ENCODE data around the gene SH2B2. TPM values are rescaled to one million over a fixed set of nuclear protein-coding genes. Genes with fewer than 3 reads are reported as not detected.

SH2B2 gene
- total RNA-seq, 1 donor from 2014 or later, result 8.9 TPM

- DNase-seq (ENCODE audit: low spot score), result no peak
Measured at GRCh38 chr7:102266541-102266940, 20.1 kb upstream of the SH2B2 start.

- DNase-seq (ENCODE audit: low spot score), result no peak
Measured at GRCh38 chr7:102268635-102269034, 18.0 kb upstream of the SH2B2 start.

- DNase-seq (ENCODE audit: low spot score), result no peak
Measured at GRCh38 chr7:102270178-102270887, 16.3 kb upstream of the SH2B2 start.

- no peak for DNase-seq (ENCODE audit: low spot score)
Measured at GRCh38 chr7:102271158-102271798, 15.4 kb upstream of the SH2B2 start.

- no peak for DNase-seq (ENCODE audit: low spot score)
Measured at GRCh38 chr7:102272075-102272916, 14.4 kb upstream of the SH2B2 start.

GRCh38 chr7:102272917-102273748 is 13.5 kb upstream of the SH2B2 start:
- no peak for DNase-seq (ENCODE audit: low spot score)

- no peak for DNase-seq (ENCODE audit: low spot score)
Measured at GRCh38 chr7:102273749-102274712, 12.6 kb upstream of the SH2B2 start.

GRCh38 chr7:102275123-102275703 is 11.5 kb upstream of the SH2B2 start:
- no peak for DNase-seq (ENCODE audit: low spot score)

GRCh38 chr7:102277901-102278300 is 8.8 kb upstream of the SH2B2 start:
- DNase-seq (ENCODE audit: low spot score), result no peak

- DNase-seq (ENCODE audit: low spot score), result no peak
Measured at GRCh38 chr7:102279537-102280400, 6.9 kb upstream of the SH2B2 start.

- no peak for DNase-seq (ENCODE audit: low spot score)
Measured at GRCh38 chr7:102280521-102280920, 6.1 kb upstream of the SH2B2 start.

GRCh38 chr7:102281785-102282184 is 4.9 kb upstream of the SH2B2 start:
- DNase-seq (ENCODE audit: low spot score), result no peak

GRCh38 chr7:102282465-102283362 is 4.0 kb upstream of the SH2B2 start:
- no peak for DNase-seq (ENCODE audit: low spot score)

GRCh38 chr7:102283477-102284189 is 3.0 kb upstream of the SH2B2 start:
- DNase-seq (ENCODE audit: low spot score), result no peak

GRCh38 chr7:102284399-102284798 is 2.3 kb upstream of the SH2B2 start:
- DNase-seq (ENCODE audit: low spot score), result no peak

- DNase-seq (ENCODE audit: low spot score), result no peak
Measured at GRCh38 chr7:102284891-102285539, 1.7 kb upstream of the SH2B2 start.
